KMS-11 (cell line): ENCODE data around the gene TBC1D1.

Experiments
- H2AFZ ChIP-seq: fragments of 200-600 bp; sonication (generic); 2 replicates; pipeline ENCODE4 v1.6.1; 2016; ENCODE audit warnings: antibody characterized with exemption, mixed run types, low read depth
- H3K27ac ChIP-seq: fragments of 200-600 bp; sonication (generic); 2 replicates; pipeline ENCODE4 v1.6.1; 2016; ENCODE audit warnings: mild to moderate bottlenecking, mixed run types
- H3K27me3 ChIP-seq: fragments of 200-600 bp; sonication (generic); 2 replicates; pipeline ENCODE4 v1.6.1; 2017; ENCODE audit warnings: mild to moderate bottlenecking, low read depth, mixed run types, moderate library complexity; ENCODE audit not compliant: insufficient read depth
- H3K36me3 ChIP-seq: fragments of 200-600 bp; sonication (generic); 2 replicates; pipeline ENCODE4 v1.6.1; 2017; ENCODE audit warnings: mild to moderate bottlenecking, mixed run types; ENCODE audit not compliant: insufficient read depth
- H3K4me1 ChIP-seq: fragments of 200-600 bp; sonication (generic); 2 replicates; pipeline ENCODE4 v1.6.1; 2016; ENCODE audit warnings: mild to moderate bottlenecking, low read depth, mixed run types; ENCODE audit not compliant: poor library complexity, severe bottlenecking
- H3K4me2 ChIP-seq: fragments of 200-600 bp; sonication (generic); 2 replicates; pipeline ENCODE4 v1.7.0; 2016; ENCODE audit warnings: mild to moderate bottlenecking, mixed run types
- H3K4me3 ChIP-seq: fragments of 200-600 bp; sonication (generic); IDR thresholded peaks from 2 replicates; pipeline ENCODE4 v1.6.1; 2017; ENCODE audit warnings: low read depth, low read length, mixed read lengths; ENCODE audit not compliant: insufficient read depth
- H3K79me2 ChIP-seq: fragments of 200-600 bp; sonication (generic); 2 replicates; pipeline ENCODE4 v1.6.1; 2016; ENCODE audit warnings: low read depth, mixed run types; ENCODE audit not compliant: insufficient read depth
- H3K9ac ChIP-seq: fragments of 200-600 bp; sonication (generic); 2 replicates; pipeline ENCODE4 v1.6.1; 2016; ENCODE audit warnings: mild to moderate bottlenecking, mixed run types
- H4K20me1 ChIP-seq: fragments of 200-600 bp; sonication (generic); 2 replicates; pipeline ENCODE4 v1.6.1; 2016; ENCODE audit warnings: mild to moderate bottlenecking, mixed run types; ENCODE audit not compliant: insufficient read depth
- CTCF ChIP-seq: fragments of 200-600 bp; sonication (generic); conservative IDR thresholded peaks from 2 replicates; pipeline ENCODE4 v1.6.1; 2017; ENCODE audit warnings: low read depth, mild to moderate bottlenecking, antibody characterized with exemption, low read length, moderate library complexity, mixed read lengths

Gene TBC1D1

GRCh38 chr4:37956941-37957340 lies 66.1 kb downstream of the TBC1D1 start:
- Histone ChIP-seq H2AFZ (no peak overlapping the region), H3K4me2 (no peak overlapping the region), H3K4me3 (no peak overlapping the region), H3K9ac (no peak overlapping the region), H3K79me2 (no peaks in the 10 kb centered on the region), H3K4me1 (no peaks in the 10 kb centered on the region), H3K27ac (no peak overlapping the region), H3K27me3 (no peaks in the 10 kb centered on the region), H3K36me3 (no peaks in the 10 kb centered on the region), H4K20me1 (no peaks in the 10 kb centered on the region)
- TF ChIP-seq CTCF = no peak

GRCh38 chr4:37958932-37959331 lies 68.0 kb downstream of the TBC1D1 start:
- no peak overlapping the region for H3K9ac ChIP-seq
- no peak overlapping the region for H3K27ac ChIP-seq
- no peaks in the 10 kb centered on the region for H3K4me1 ChIP-seq
- no peak overlapping the region for H3K4me2 ChIP-seq
- H3K4me3 ChIP-seq = no peak overlapping the region
- no peaks in the 10 kb centered on the region for H3K79me2 ChIP-seq
- no peaks in the 10 kb centered on the region for H3K27me3 ChIP-seq
- TF ChIP-seq CTCF = no peak
- H2AFZ ChIP-seq = no peak overlapping the region
- H3K36me3 ChIP-seq = no peaks in the 10 kb centered on the region
- no peaks in the 10 kb centered on the region for H4K20me1 ChIP-seq

GRCh38 chr4:37960098-37960497 lies 69.2 kb downstream of the TBC1D1 start, which contains the start of gene PTTG2:
Gene PTTG2, plus strand, starts transcription at chr4:37960398. Its CDS starts 37 bp downstream, at chr4:37960435.
- Histone ChIP-seq H3K4me2 (no peak within 1 kb of the TSS), H3K27ac (no peak within 1 kb of the TSS), H3K79me2 (no peaks in the 10 kb centered on the region), H4K20me1 (no peaks in the 10 kb centered on the region), H3K9ac (no peak within 1 kb of the TSS), H3K27me3 (no peaks in the 10 kb centered on the region), H2AFZ (no peak within 1 kb of the TSS), H3K4me1 (peaks cover 4% of the 10 kb centered on the region), H3K36me3 (no peaks in the 10 kb centered on the region), H3K4me3 (no peak within 1 kb of the TSS)
- no peak for TF ChIP-seq CTCF

GRCh38 chr4:37960679-37961450 lies 70.0 kb downstream of the TBC1D1 start:
- no peak overlapping the region for H3K4me2 ChIP-seq
- no peak overlapping the region for H2AFZ ChIP-seq
- H3K27ac ChIP-seq = no peak overlapping the region
- peaks cover 7% of the 10 kb centered on the region for H3K4me1 ChIP-seq
- H3K4me3 ChIP-seq = no peak overlapping the region
- H3K36me3 ChIP-seq = no peaks in the 10 kb centered on the region
- H3K27me3 ChIP-seq = no peaks in the 10 kb centered on the region
- H4K20me1 ChIP-seq = no peaks in the 10 kb centered on the region
- no peaks in the 10 kb centered on the region for H3K79me2 ChIP-seq
- no peak for TF ChIP-seq CTCF
- H3K9ac ChIP-seq = no peak overlapping the region
